Measurements from ENCODE around the gene LMTK2.

The LMTK2 gene

GRCh38 chr7:98151884-98152283 is 45.2 kb downstream of the LMTK2 start:
- no peaks in the 10 kb centered on the region for H3K9me2 ChIP-seq (replicated peaks; ENCODE audit: insufficient read depth, low read length)
- H3K9me3 ChIP-seq (ENCODE audit: insufficient read depth, low read length) = no peaks in the 10 kb centered on the region
- no peaks in the 10 kb centered on the region for H4K20me1 ChIP-seq (ENCODE audit: low read depth, low read length)
- no peak overlapping the region for H3K4me2 ChIP-seq (ENCODE audit: low read depth, low read length, poor library complexity, severe bottlenecking)
- H3K79me2 ChIP-seq (ENCODE audit: insufficient read depth, low read length) = no peaks in the 10 kb centered on the region
- TF ChIP-seq CTCF (IDR thresholded peaks at IDR 0.05; ENCODE audit: insufficient read depth, low read length, poor library complexity, severe bottlenecking) = no peak
- no peak for TF ChIP-seq EZH2phosphoT487 (conservative IDR thresholded peaks at IDR 0.05; ENCODE audit: low read length)
- 0 out of 2 replicates have a peak, but pooled peaks cover 6% of the 10 kb centered on the region for H3K36me3 ChIP-seq (ENCODE audit: low read length)
- no peak overlapping the region for H3K4me3 ChIP-seq (ENCODE audit: insufficient read depth, low read length, poor library complexity, severe bottlenecking)
- no peaks in the 10 kb centered on the region for H3K27me3 ChIP-seq (ENCODE audit: low read length)
- H2AFZ ChIP-seq (ENCODE audit: low read depth, low read length, severe bottlenecking) = no peak overlapping the region
- H3K9ac ChIP-seq (ENCODE audit: low read length) = no peak overlapping the region
- no peak overlapping the region for H3K27ac ChIP-seq (ENCODE audit: low read depth, low read length)
- no peaks in the 10 kb centered on the region for H3F3A ChIP-seq (ENCODE audit: insufficient read depth)

- TF ChIP-seq EZH2phosphoT487 (conservative IDR thresholded peaks at IDR 0.05; ENCODE audit: low read length) = no peak
- TF ChIP-seq CTCF (IDR thresholded peaks at IDR 0.05; ENCODE audit: insufficient read depth, low read length, poor library complexity, severe bottlenecking) = no peak
These were observed 50.0 kb downstream of the LMTK2 start for GRCh38 chr7:98156700-98157099.

GRCh38 chr7:98157761-98158160 is 51.1 kb downstream of the LMTK2 start:
- Histone ChIP-seq H3F3A (ENCODE audit: insufficient read depth) (no peaks in the 10 kb centered on the region), H3K9me3 (ENCODE audit: insufficient read depth, low read length) (no peaks in the 10 kb centered on the region), H3K27ac (ENCODE audit: low read depth, low read length) (no peak overlapping the region), H3K27me3 (ENCODE audit: low read length) (no peaks in the 10 kb centered on the region), H3K4me2 (ENCODE audit: low read depth, low read length, poor library complexity, severe bottlenecking) (no peak overlapping the region), H3K9me2 (replicated peaks; ENCODE audit: insufficient read depth, low read length) (no peaks in the 10 kb centered on the region), H2AFZ (ENCODE audit: low read depth, low read length, severe bottlenecking) (no peak overlapping the region), H3K79me2 (ENCODE audit: insufficient read depth, low read length) (no peaks in the 10 kb centered on the region), H4K20me1 (ENCODE audit: low read depth, low read length) (no peaks in the 10 kb centered on the region), H3K9ac (ENCODE audit: low read length) (no peak overlapping the region), H3K4me3 (ENCODE audit: insufficient read depth, low read length, poor library complexity, severe bottlenecking) (no peak overlapping the region), H3K36me3 (ENCODE audit: low read length) (peaks cover 6% of the 10 kb centered on the region; the same call in 1 of the 2 replicates)
- TF ChIP-seq CTCF (IDR thresholded peaks at IDR 0.05; ENCODE audit: insufficient read depth, low read length, poor library complexity, severe bottlenecking) (no peak), EZH2phosphoT487 (conservative IDR thresholded peaks at IDR 0.05; ENCODE audit: low read length) (no peak)

More at GRCh38 chr7:98156700-98157099, 50.0 kb downstream of the LMTK2 start:
- no peak overlapping the region for H3K4me2 ChIP-seq (ENCODE audit: low read depth, low read length, poor library complexity, severe bottlenecking)
- no peak overlapping the region for H3K4me3 ChIP-seq (ENCODE audit: insufficient read depth, low read length, poor library complexity, severe bottlenecking)
- no peaks in the 10 kb centered on the region for H3F3A ChIP-seq (ENCODE audit: insufficient read depth)
- H2AFZ ChIP-seq (ENCODE audit: low read depth, low read length, severe bottlenecking) = no peak overlapping the region
- H3K27ac ChIP-seq (ENCODE audit: low read depth, low read length) = no peak overlapping the region
- no peaks in the 10 kb centered on the region for H4K20me1 ChIP-seq (ENCODE audit: low read depth, low read length)
- H3K9ac ChIP-seq (ENCODE audit: low read length) = no peak overlapping the region
- no peaks in the 10 kb centered on the region for H3K9me2 ChIP-seq (replicated peaks; ENCODE audit: insufficient read depth, low read length)
- H3K9me3 ChIP-seq (ENCODE audit: insufficient read depth, low read length) = no peaks in the 10 kb centered on the region
- H3K27me3 ChIP-seq (ENCODE audit: low read length) = no peaks in the 10 kb centered on the region
- H3K79me2 ChIP-seq (ENCODE audit: insufficient read depth, low read length) = no peaks in the 10 kb centered on the region
- H3K36me3 ChIP-seq (ENCODE audit: low read length) = peaks cover 6% of the 10 kb centered on the region; the same call in 1 of the 2 replicates

Measured in SU-DHL-6 (cell line).